ENCODE measurements around the gene PCED1B. TPM values are rescaled to one million over a fixed set of nuclear protein-coding genes. Genes with fewer than 3 reads are reported as not detected.

PCED1B gene
- total RNA-seq, 4 donors from 2014 or later, result 1.0 to 1.5 (median 1.2) TPM

- Histone ChIP-seq H3K27ac (no peak overlapping the region), H3K4me1 (peaks cover 0 to 8% of the 10 kb centered on the region in 2 donors), H3K4me3 (replicated peaks in 1 of 3) (no peak overlapping the region), H3K9me3 (no peaks in the 10 kb centered on the region), H3K36me3 (no peaks in the 10 kb centered on the region), H3K27me3 (no peaks in the 10 kb centered on the region)
- intact Hi-C loops (cut with DNase I), result no loop called here
- no peak for DNase-seq
- no peak for TF ChIP-seq POLR2A (IDR thresholded peaks at IDR 0.05)
- no peak for TF ChIP-seq CTCF (IDR thresholded peaks at IDR 0.05)
- WGBS, 2 donors, result 61 to 68% methylated on average over 2 of the region's 2 CpGs
Measured at GRCh38 chr12:47244835-47245234, 165.4 kb downstream of the PCED1B start.

- Histone ChIP-seq H3K27me3 (no peaks in the 10 kb centered on the region), H3K9me3 (no peaks in the 10 kb centered on the region), H3K27ac (no peak overlapping the region), H3K4me3 (replicated peaks in 1 of 3) (no peak overlapping the region), H3K36me3 (no peaks in the 10 kb centered on the region), H3K4me1 (peaks cover 0 to 8% of the 10 kb centered on the region in 2 donors)
- intact Hi-C loops (cut with DNase I), result no loop called here
- no peak for DNase-seq
- TF ChIP-seq POLR2A (IDR thresholded peaks at IDR 0.05), result no peak
- TF ChIP-seq CTCF (IDR thresholded peaks at IDR 0.05), result no peak
- WGBS, 2 donors, result 88% methylated on average over 2 of the region's 2 CpGs
Measured at GRCh38 chr12:47245623-47246022, 166.2 kb downstream of the PCED1B start.

- H3K4me3 ChIP-seq (replicated peaks in 1 of 3), result no peak overlapping the region
- intact Hi-C loops (cut with DNase I), result no loop called here
- TF ChIP-seq POLR2A (IDR thresholded peaks at IDR 0.05), result no peak
- TF ChIP-seq CTCF (IDR thresholded peaks at IDR 0.05), result no peak
- no peaks in the 10 kb centered on the region for H3K9me3 ChIP-seq
- 22 to 38% methylated on average over 1 of the region's 1 CpG for WGBS, 2 donors
- H3K4me1 ChIP-seq, result peaks cover 0 to 8% of the 10 kb centered on the region in 2 donors
- DNase-seq, result peak; percentile 95
- H3K27ac ChIP-seq, result peak overlapping the region in 1 of 3 donors; percentile 33
- H3K27me3 ChIP-seq, result no peaks in the 10 kb centered on the region
- no peaks in the 10 kb centered on the region for H3K36me3 ChIP-seq
Measured at GRCh38 chr12:47247418-47247817, 168.0 kb downstream of the PCED1B start.

GRCh38 chr12:47249082-47249481 lies 169.7 kb downstream of the PCED1B start:
- intact Hi-C loops (cut with DNase I), result no loop called here
- TF ChIP-seq CTCF (IDR thresholded peaks at IDR 0.05) (no peak), POLR2A (IDR thresholded peaks at IDR 0.05) (no peak)
- Histone ChIP-seq H3K36me3 (no peaks in the 10 kb centered on the region), H3K4me3 (replicated peaks in 1 of 3) (no peak overlapping the region), H3K27ac (no peak overlapping the region), H3K9me3 (no peaks in the 10 kb centered on the region), H3K4me1 (peaks cover 0 to 8% of the 10 kb centered on the region in 2 donors), H3K27me3 (no peaks in the 10 kb centered on the region)
- DNase-seq, result no peak
- WGBS, 2 donors, result 69 to 85% methylated on average over 4 of the region's 4 CpGs

- DNase-seq, result no peak
- intact Hi-C loops (cut with DNase I), result no loop called here
Measured at GRCh38 chr12:47249719-47250357, 170.4 kb downstream of the PCED1B start.

More at GRCh38 chr12:47249719-47250357, 170.4 kb downstream of the PCED1B start:
- H3K9me3 ChIP-seq, result no peaks in the 10 kb centered on the region
- no peaks in the 10 kb centered on the region for H3K36me3 ChIP-seq
- H3K27me3 ChIP-seq, result no peaks in the 10 kb centered on the region
- peaks cover 0 to 8% of the 10 kb centered on the region in 2 donors for H3K4me1 ChIP-seq
- no peak overlapping the region for H3K27ac ChIP-seq
- WGBS, 2 donors, result 73 to 75% methylated on average over 7 of the region's 7 CpGs
- no peak for TF ChIP-seq POLR2A (IDR thresholded peaks at IDR 0.05)
- TF ChIP-seq CTCF (IDR thresholded peaks at IDR 0.05), result no peak
- no peak overlapping the region for H3K4me3 ChIP-seq (replicated peaks in 1 of 3)
